ENCODE results near the gene PTPRD. TPM values are rescaled to one million over a fixed set of nuclear protein-coding genes. Genes with fewer than 3 reads are reported as not detected.
"Not testable (repeated sequence)": the region's sequence is repeated elsewhere in the genome, so short reads cannot be mapped to it uniquely, and the experiment has no call there.

PTPRD gene
- total RNA-seq, 4 donors from 2014 or later: 0.72 to 8.0 (median 3.0) TPM

GRCh38 chr9:10387282-10387681, 225.5 kb downstream of the PTPRD start:
- 82 to 83% methylated on average over 1 of the region's 1 CpG for WGBS, 2 donors
- DNase-seq (ENCODE audit: low spot score in 2 of 2): no peak
- intact Hi-C loops (cut with DNase I; ENCODE audit: low total_unique reads): no loop called here
- TF ChIP-seq POLR2A (IDR thresholded peaks at IDR 0.05): no peak
- TF ChIP-seq CTCF (IDR thresholded peaks at IDR 0.05): no peak
- H3K4me3 ChIP-seq (ENCODE audit: low read depth, poor library complexity, severe bottlenecking): no peak overlapping the region

- intact Hi-C loops (cut with DNase I; ENCODE audit: low total_unique reads): no loop called here
- TF ChIP-seq CTCF (IDR thresholded peaks at IDR 0.05) (no peak), POLR2A (IDR thresholded peaks at IDR 0.05) (no peak)
- no peak overlapping the region for H3K4me3 ChIP-seq (ENCODE audit: low read depth, poor library complexity, severe bottlenecking)
- no peak for DNase-seq (ENCODE audit: low spot score in 2 of 2)
These were observed 241.0 kb downstream of the PTPRD start for GRCh38 chr9:10371824-10372223.

- TF ChIP-seq CTCF (IDR thresholded peaks at IDR 0.05) (no peak), POLR2A (IDR thresholded peaks at IDR 0.05) (no peak)
- DNase-seq (ENCODE audit: low spot score in 2 of 2): no peak
- 36 to 39% methylated on average over 3 of the region's 3 CpGs for WGBS, 2 donors
- intact Hi-C loops (cut with DNase I; ENCODE audit: low total_unique reads): no loop called here
- no peak overlapping the region for H3K4me3 ChIP-seq (ENCODE audit: low read depth, poor library complexity, severe bottlenecking)
These were observed 246.5 kb downstream of the PTPRD start for GRCh38 chr9:10366171-10366779.

- H3K4me3 ChIP-seq (ENCODE audit: low read depth, poor library complexity, severe bottlenecking): no peak overlapping the region
- intact Hi-C loops (cut with DNase I; ENCODE audit: low total_unique reads): no loop called here
- no peak for DNase-seq (ENCODE audit: low spot score in 2 of 2)
- 83 to 84% methylated on average over 3 of the region's 3 CpGs for WGBS, 2 donors
- TF ChIP-seq CTCF (IDR thresholded peaks at IDR 0.05) (no peak), POLR2A (IDR thresholded peaks at IDR 0.05) (no peak)
These were observed 258.2 kb downstream of the PTPRD start for GRCh38 chr9:10354591-10354990.

GRCh38 chr9:10345621-10346020, 267.2 kb downstream of the PTPRD start:
- DNase-seq (ENCODE audit: low spot score in 2 of 2); intact Hi-C loops (cut with DNase I; ENCODE audit: low total_unique reads); H3K4me3 ChIP-seq (ENCODE audit: low read depth, poor library complexity, severe bottlenecking): not testable (repeated sequence)
- WGBS, 2 donors: 43 to 53% methylated on average over 5 of the region's 5 CpGs

GRCh38 chr9:10341057-10341456, 271.7 kb downstream of the PTPRD start:
- no peak for TF ChIP-seq POLR2A (IDR thresholded peaks at IDR 0.05)
- TF ChIP-seq CTCF (IDR thresholded peaks at IDR 0.05): no peak
- no peak overlapping the region for H3K4me3 ChIP-seq (ENCODE audit: low read depth, poor library complexity, severe bottlenecking)
- DNase-seq (ENCODE audit: low spot score in 2 of 2): no peak
- 89 to 90% methylated on average over 2 of the region's 2 CpGs for WGBS, 2 donors
- intact Hi-C loops (cut with DNase I; ENCODE audit: low total_unique reads): no loop called here
